Stimulated activated CD8-positive, alpha-beta memory T cell treated with anti-CD3 and anti-CD28 coated beads, Interleukin-15, amount 100 ng/mL, for 1 hour (primary cell): ENCODE results near the gene WASF1.
"Not testable (repeated sequence)": the region's sequence is repeated elsewhere in the genome, so short reads cannot be mapped to it uniquely, and the experiment has no call there.

ENCODE experiments used
- DNase-seq: peaks from one replicate; pipeline ENCODE4 v3.0.0-alpha.2; 2020; ENCODE audit warnings: low read depth

The WASF1 gene

DNA sequence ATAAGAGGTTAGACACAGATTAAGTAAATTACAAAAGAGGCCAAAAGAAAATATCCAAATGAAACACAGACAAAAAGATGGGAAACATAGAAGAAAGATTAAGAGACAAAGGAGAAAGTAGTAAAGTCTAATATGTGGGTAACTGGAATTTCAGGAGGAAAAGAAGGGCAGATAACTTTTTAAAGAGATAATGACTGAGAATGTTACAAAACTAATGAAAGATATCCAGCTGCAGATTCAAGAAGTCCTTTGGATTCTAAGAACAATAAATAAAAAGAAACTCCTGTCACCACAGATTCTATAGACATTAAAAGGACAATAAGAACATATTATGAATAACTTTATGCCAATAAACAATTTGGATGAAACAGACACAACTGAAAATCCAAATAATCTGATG, 90.1 kb downstream of the WASF1 start:
- no peak for DNase-seq

DNA sequence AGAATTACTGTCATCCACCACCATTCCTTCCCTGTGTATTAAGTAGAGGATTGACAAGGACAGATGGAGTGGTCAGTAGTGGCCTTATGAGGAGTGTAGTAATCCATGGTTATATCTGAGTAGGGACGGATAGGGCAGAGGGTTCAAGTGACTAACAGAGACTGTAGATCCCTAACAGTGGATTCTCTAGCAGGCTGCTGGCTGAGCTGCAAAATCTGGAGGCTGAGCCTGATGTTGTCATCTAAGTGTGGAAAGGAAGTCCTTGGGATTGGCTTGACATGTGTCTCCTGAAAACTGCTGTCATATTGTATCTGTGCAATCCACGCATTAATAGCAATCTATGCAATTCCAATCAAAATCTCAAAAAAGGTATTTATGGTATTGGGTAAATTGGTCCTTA, 94.2 kb downstream of the WASF1 start:
- no peak for DNase-seq

DNA sequence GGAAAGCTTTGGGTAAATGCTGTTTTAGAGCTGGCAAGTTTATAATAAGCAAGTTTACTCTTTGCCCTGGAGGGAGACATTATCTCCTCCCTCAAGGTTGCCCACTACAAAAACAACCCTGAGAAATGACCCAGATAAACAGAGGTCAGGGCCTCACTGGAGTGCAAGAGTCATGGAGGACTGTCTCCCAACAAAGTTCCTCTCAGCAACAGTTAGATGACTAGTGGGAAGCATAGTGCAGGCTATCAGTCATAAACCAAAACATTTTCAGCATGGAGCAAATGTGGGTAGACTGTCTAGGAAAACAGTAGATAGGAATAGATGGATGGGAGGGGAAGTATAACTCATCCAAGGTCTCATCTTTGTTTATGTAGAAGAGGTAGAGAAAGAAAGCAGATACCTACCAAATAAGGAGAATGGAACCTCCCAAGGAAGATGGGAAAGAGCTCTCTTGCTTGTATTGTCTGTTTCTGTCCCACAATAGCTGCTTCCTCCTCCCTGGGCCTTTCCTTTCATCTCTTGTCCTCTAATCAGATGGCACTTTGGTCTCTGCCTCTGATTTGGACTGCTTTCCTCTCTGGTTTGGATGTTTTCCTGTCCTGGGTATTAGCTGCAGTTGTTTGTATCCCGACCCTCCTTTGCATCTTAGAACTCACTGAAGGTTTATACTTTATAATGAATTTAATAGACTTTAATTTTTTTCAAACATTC, 95.4 kb downstream of the WASF1 start:
- no peak for DNase-seq

DNA sequence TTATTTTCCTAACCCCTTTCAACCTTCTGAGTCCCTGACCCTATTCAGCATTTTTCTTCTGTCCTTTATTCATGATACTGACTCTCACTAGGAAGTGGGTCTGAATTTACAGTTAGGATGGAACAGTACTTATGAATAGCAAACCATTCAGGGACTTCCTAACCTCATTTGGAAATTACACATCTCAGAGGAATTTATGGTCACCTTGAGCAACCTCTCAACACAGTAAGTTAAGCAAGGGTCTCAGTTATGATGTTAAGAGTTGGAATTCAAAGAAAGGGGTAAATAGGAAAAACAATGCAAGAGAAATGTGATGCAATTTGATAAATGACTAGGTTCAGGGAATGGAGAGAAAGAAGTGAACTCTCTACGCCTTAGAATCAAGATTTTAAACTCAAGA, 104.1 kb downstream of the WASF1 start:
- no peak for DNase-seq

DNA sequence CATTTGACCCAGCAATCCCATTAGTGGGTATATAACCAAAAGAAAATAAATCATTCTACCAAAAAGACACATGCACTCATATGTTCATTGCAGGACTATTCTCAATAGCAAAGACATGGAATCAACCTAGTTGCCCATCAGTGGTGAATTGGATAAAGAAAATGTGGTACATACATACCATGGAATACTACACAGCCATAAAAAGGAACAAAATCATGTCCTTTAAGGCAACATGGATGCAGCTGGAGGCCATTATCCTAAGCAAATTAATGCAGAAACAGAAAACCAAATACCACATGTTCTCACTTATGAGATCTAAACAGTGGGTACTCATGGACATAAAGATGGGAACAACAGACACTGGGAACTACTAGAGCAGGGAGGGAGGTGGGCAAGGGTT, 106.0 kb downstream of the WASF1 start:
- DNase-seq, result not testable (repeated sequence)

- DNase-seq, result no peak
Measured at GRCh38 chr6:110068592-110068967, 110.9 kb downstream of the WASF1 start.

DNA sequence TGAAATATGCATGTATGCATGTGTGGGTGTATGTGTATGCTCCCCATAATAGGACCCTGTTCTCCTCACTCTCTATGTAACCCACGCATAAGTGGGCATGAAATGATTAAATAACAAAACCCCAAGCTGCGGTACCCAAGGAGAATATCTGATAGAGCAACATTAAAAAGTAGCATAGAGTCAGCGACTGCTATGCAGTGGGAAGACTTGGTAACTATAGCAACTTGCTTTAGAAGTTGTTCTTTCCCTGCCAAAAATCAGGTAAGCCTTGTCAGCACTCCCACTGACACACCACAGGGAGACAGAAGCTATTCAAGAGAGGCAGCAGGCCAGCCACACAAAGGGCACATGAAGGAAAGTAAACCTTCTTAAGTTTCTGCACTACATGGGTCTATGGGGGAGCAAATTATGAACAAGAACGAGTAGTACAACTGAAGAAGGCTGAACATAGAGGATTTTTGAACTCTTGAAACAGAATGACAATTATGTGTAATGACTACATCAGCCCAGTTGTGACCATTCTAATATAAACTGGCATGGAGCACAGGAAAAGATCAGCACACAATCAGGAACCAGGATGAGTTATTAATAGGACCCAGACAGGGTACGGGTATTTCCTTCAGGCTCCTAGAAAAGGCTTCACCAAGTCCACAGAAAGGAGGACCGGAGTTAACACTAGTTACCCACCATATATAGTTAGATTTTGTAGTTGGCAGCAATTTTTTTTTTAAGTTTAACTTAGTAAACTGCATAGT, 111.5 kb downstream of the WASF1 start:
- no peak for DNase-seq

- no peak for DNase-seq
Measured at GRCh38 chr6:110064744-110065524, 114.5 kb downstream of the WASF1 start.

- no peak for DNase-seq
Measured at GRCh38 chr6:110063594-110064263, 115.7 kb downstream of the WASF1 start.

DNA sequence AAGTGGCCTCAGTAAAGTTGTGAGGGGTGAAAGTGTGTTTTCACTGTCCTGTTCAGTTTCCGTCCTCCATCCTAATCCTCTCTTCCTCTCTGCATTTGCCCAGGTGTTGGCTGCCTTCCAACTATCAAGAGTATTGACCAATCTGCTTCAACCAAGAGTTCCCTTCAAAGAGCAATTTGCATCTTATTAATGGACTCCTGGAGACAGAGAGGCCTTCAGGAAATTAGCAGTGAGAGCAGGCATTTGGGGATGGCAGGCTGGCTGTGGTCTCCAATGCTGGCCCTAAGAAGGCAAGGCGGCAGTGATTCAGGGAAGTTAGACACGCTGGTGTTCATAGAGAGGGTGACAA, 124.1 kb downstream of the WASF1 start:
- DNase-seq, result no peak

GRCh38 chr6:110054664-110055386, 124.6 kb downstream of the WASF1 start:
- DNase-seq, result no peak

DNA sequence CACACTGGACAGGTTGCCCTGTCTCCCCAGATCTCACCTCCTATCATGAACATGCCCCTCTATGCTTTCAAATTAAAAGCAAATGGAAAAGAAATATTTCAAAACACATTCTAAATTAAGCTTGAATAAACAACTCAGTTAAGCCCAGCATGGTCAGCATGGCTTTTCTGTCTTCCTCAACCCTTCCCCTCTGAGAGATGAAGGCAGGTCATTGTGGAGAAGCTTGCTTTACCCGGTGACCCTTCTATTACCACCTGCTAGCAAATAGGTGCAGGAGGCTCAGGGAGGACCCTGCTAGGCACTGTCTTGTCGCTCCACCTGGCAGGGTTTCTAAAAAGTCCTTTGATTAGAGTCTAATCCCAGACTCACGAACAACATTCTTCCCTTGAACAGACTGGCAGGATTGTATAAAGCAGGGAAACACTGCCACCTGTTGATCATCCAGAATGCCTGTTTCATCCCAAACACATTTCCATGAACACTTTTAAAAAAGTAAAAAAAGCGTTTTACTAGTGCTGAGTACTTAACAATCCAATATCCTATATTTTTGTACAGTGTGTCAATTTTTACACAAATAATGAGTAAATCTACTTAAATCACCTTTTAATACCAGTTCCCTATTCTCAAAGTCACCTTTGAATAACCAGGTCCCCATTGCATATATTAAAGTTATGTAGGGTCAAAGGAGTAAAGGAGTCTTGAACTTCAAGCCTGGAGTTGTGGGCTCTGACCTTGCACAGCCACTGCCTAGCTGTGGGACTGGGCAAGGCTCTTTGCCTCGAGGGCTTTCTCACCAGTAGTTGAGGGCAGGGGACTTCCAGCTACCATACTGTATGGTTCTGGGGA, 125.9 kb downstream of the WASF1 start:
- no peak for DNase-seq

GRCh38 chr6:110050440-110050813, 129.0 kb downstream of the WASF1 start:
- no peak for DNase-seq
